ELR (cell line): Measurements from ENCODE around the gene EPM2AIP1.
"Not testable (repeated sequence)": the region's sequence is repeated elsewhere in the genome, so short reads cannot be mapped to it uniquely, and the experiment has no call there.

ENCODE experiments used
- DNase-seq: peaks from one replicate; pipeline ENCODE4 v3.0.0-alpha.2; 2015; ENCODE audit warnings: low read depth

EPM2AIP1 gene

GRCh38 chr3:36992806-36993325 is at the start of gene EPM2AIP1:
EPM2AIP1 (minus strand) TSS chr3:36993131; CDS start chr3:36993077, 54 bp downstream.
- peak; percentile 100 for DNase-seq

- DNase-seq = not testable (repeated sequence)
These were observed 49.8 kb upstream of the EPM2AIP1 start for GRCh38 chr3:37042712-37043111.

- peak; percentile 18 for DNase-seq
These were observed 48.7 kb upstream of the EPM2AIP1 start for GRCh38 chr3:37041546-37042195.

GRCh38 chr3:37040231-37040630 is 47.3 kb upstream of the EPM2AIP1 start:
- DNase-seq = peak; percentile 31

GRCh38 chr3:37039161-37039846 is 46.4 kb upstream of the EPM2AIP1 start:
- DNase-seq = no peak

GRCh38 chr3:37037352-37037751 is 44.4 kb upstream of the EPM2AIP1 start:
- DNase-seq = no peak

GRCh38 chr3:37032961-37033360 is 40.0 kb upstream of the EPM2AIP1 start:
- no peak for DNase-seq

GRCh38 chr3:37031096-37031682 is 38.3 kb upstream of the EPM2AIP1 start:
- no peak for DNase-seq

- DNase-seq = no peak
These were observed 37.7 kb upstream of the EPM2AIP1 start for GRCh38 chr3:37030588-37030987.

GRCh38 chr3:37029516-37030163 is 36.7 kb upstream of the EPM2AIP1 start:
- peak; percentile 15 for DNase-seq

GRCh38 chr3:37029111-37029510 is 36.2 kb upstream of the EPM2AIP1 start:
- DNase-seq = no peak

GRCh38 chr3:37028329-37028728 is 35.4 kb upstream of the EPM2AIP1 start:
- no peak for DNase-seq

GRCh38 chr3:37026851-37027250 is 33.9 kb upstream of the EPM2AIP1 start:
- DNase-seq = no peak

GRCh38 chr3:37025561-37026335 is 32.8 kb upstream of the EPM2AIP1 start:
- no peak for DNase-seq

GRCh38 chr3:37024820-37025405 is 32.0 kb upstream of the EPM2AIP1 start:
- no peak for DNase-seq

- DNase-seq = peak; percentile 38
These were observed 31.2 kb upstream of the EPM2AIP1 start for GRCh38 chr3:37024092-37024491.

- DNase-seq = no peak
These were observed 24.8 kb upstream of the EPM2AIP1 start for GRCh38 chr3:37017683-37018082.

GRCh38 chr3:37016903-37017302 is 24.0 kb upstream of the EPM2AIP1 start:
- no peak for DNase-seq

- DNase-seq = no peak
These were observed 22.7 kb upstream of the EPM2AIP1 start for GRCh38 chr3:37015642-37016041.

GRCh38 chr3:37014620-37015019 is 21.7 kb upstream of the EPM2AIP1 start:
- no peak for DNase-seq
